KMS-11 (cell line): ENCODE measurements around the gene KCNA3.

ENCODE experiments used
- H2AFZ ChIP-seq: fragments of 200-600 bp; sonication (generic); 2 replicates; pipeline ENCODE4 v1.6.1; 2016; ENCODE audit warnings: antibody characterized with exemption, mixed run types, low read depth
- H3K27ac ChIP-seq: fragments of 200-600 bp; sonication (generic); 2 replicates; pipeline ENCODE4 v1.6.1; 2016; ENCODE audit warnings: mild to moderate bottlenecking, mixed run types
- H3K27me3 ChIP-seq: fragments of 200-600 bp; sonication (generic); 2 replicates; pipeline ENCODE4 v1.6.1; 2017; ENCODE audit warnings: mild to moderate bottlenecking, low read depth, mixed run types, moderate library complexity; ENCODE audit not compliant: insufficient read depth
- H3K36me3 ChIP-seq: fragments of 200-600 bp; sonication (generic); 2 replicates; pipeline ENCODE4 v1.6.1; 2017; ENCODE audit warnings: mild to moderate bottlenecking, mixed run types; ENCODE audit not compliant: insufficient read depth
- H3K4me1 ChIP-seq: fragments of 200-600 bp; sonication (generic); 2 replicates; pipeline ENCODE4 v1.6.1; 2016; ENCODE audit warnings: mild to moderate bottlenecking, low read depth, mixed run types; ENCODE audit not compliant: poor library complexity, severe bottlenecking
- H3K4me2 ChIP-seq: fragments of 200-600 bp; sonication (generic); 2 replicates; pipeline ENCODE4 v1.7.0; 2016; ENCODE audit warnings: mild to moderate bottlenecking, mixed run types
- H3K4me3 ChIP-seq: fragments of 200-600 bp; sonication (generic); IDR thresholded peaks from 2 replicates; pipeline ENCODE4 v1.6.1; 2017; ENCODE audit warnings: low read depth, low read length, mixed read lengths; ENCODE audit not compliant: insufficient read depth
- H3K79me2 ChIP-seq: fragments of 200-600 bp; sonication (generic); 2 replicates; pipeline ENCODE4 v1.6.1; 2016; ENCODE audit warnings: low read depth, mixed run types; ENCODE audit not compliant: insufficient read depth
- H3K9ac ChIP-seq: fragments of 200-600 bp; sonication (generic); 2 replicates; pipeline ENCODE4 v1.6.1; 2016; ENCODE audit warnings: mild to moderate bottlenecking, mixed run types
- H4K20me1 ChIP-seq: fragments of 200-600 bp; sonication (generic); 2 replicates; pipeline ENCODE4 v1.6.1; 2016; ENCODE audit warnings: mild to moderate bottlenecking, mixed run types; ENCODE audit not compliant: insufficient read depth
- TF ChIP-seq, protein P1 (sequence below): fragments of 200-600 bp; sonication (generic); conservative IDR thresholded peaks from 2 replicates; pipeline ENCODE4 v1.6.1; 2017; ENCODE audit warnings: low read depth, mild to moderate bottlenecking, antibody characterized with exemption, low read length, moderate library complexity, mixed read lengths

The KCNA3 gene

DNA sequence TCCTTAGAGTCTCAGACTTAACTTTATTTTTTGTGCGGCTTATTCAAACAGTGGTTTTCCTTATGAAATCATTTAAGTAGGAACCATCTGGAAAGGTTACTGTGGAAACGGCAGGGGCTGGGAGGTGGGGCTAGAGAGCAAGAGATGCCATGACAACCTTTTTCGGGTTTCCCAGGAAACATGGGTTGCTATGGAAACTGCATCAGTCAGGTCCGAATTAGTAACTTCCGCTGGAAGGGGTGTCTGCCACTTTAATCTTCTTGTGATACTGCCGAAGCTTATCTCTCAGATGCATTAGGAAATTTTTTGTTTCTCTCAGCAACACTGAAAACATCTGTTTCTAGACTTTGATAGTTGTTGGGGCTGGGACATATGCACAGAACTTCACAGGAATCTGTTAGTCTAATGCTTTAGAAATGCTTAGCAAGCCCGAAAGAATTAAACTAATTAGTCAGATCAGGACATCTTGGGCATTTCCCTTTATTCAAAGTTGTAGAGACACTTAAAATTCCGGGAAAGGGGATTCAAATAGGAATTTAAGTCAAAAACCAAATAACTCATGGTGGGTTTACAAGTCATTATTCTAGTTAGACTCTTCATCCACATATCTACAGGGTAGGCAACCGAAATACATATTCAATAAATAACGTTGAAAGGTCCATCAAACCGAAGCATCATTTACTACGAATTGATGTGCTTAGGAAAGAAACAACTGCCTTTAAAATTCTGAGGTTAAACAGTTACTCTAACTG lies 2.6 kb downstream of the KCNA3 start:
- Histone ChIP-seq H3K4me3 (no peak overlapping the region), H3K27me3 (peaks cover 4% of the 10 kb centered on the region; the same call in 1 of the 2 replicates), H3K27ac (peak overlapping the region; percentile 52), H3K9ac (no peak overlapping the region; the same call in 1 of the 2 replicates), H2AFZ (no peak overlapping the region), H3K4me1 (peaks cover 47% of the 10 kb centered on the region), H3K79me2 (peaks cover 25% of the 10 kb centered on the region), H3K36me3 (no peaks in the 10 kb centered on the region), H4K20me1 (no peaks in the 10 kb centered on the region), H3K4me2 (peak overlapping the region; percentile 98)
- TF ChIP-seq, protein P1, sequence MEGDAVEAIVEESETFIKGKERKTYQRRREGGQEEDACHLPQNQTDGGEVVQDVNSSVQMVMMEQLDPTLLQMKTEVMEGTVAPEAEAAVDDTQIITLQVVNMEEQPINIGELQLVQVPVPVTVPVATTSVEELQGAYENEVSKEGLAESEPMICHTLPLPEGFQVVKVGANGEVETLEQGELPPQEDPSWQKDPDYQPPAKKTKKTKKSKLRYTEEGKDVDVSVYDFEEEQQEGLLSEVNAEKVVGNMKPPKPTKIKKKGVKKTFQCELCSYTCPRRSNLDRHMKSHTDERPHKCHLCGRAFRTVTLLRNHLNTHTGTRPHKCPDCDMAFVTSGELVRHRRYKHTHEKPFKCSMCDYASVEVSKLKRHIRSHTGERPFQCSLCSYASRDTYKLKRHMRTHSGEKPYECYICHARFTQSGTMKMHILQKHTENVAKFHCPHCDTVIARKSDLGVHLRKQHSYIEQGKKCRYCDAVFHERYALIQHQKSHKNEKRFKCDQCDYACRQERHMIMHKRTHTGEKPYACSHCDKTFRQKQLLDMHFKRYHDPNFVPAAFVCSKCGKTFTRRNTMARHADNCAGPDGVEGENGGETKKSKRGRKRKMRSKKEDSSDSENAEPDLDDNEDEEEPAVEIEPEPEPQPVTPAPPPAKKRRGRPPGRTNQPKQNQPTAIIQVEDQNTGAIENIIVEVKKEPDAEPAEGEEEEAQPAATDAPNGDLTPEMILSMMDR = no peak

GRCh38 chr1:110671361-110671760 lies 3.4 kb downstream of the KCNA3 start:
- Histone ChIP-seq H3K4me2 (peak overlapping the region; percentile 98), H2AFZ (no peak overlapping the region), H3K4me1 (peaks cover 47% of the 10 kb centered on the region), H3K27ac (peak overlapping the region; percentile 43), H3K36me3 (no peaks in the 10 kb centered on the region), H3K27me3 (peaks cover 4% of the 10 kb centered on the region; the same call in 1 of the 2 replicates), H3K79me2 (peaks cover 25% of the 10 kb centered on the region), H4K20me1 (no peaks in the 10 kb centered on the region), H3K9ac (no peak overlapping the region), H3K4me3 (no peak overlapping the region)
- TF ChIP-seq, protein P1 = no peak

GRCh38 chr1:110668549-110668948 lies 6.2 kb downstream of the KCNA3 start:
- H2AFZ ChIP-seq = no peak overlapping the region
- TF ChIP-seq, protein P1 = no peak
- H3K4me1 ChIP-seq = peaks cover 46% of the 10 kb centered on the region
- no peaks in the 10 kb centered on the region for H4K20me1 ChIP-seq
- H3K27ac ChIP-seq = no peak overlapping the region
- no peak overlapping the region for H3K4me2 ChIP-seq
- no peak overlapping the region for H3K4me3 ChIP-seq
- H3K79me2 ChIP-seq = peaks cover 23% of the 10 kb centered on the region
- H3K36me3 ChIP-seq = no peaks in the 10 kb centered on the region
- H3K27me3 ChIP-seq = peaks cover 1% of the 10 kb centered on the region; the same call in 1 of the 2 replicates
- H3K9ac ChIP-seq = no peak overlapping the region

GRCh38 chr1:110667776-110668175 lies 7.0 kb downstream of the KCNA3 start:
- H3K36me3 ChIP-seq = no peaks in the 10 kb centered on the region
- no peaks in the 10 kb centered on the region; the same call in 1 of the 2 replicates for H3K27me3 ChIP-seq
- peaks cover 19% of the 10 kb centered on the region for H3K79me2 ChIP-seq
- H3K27ac ChIP-seq = no peak overlapping the region
- no peak overlapping the region for H3K4me2 ChIP-seq
- no peak overlapping the region for H3K4me3 ChIP-seq
- no peak overlapping the region for H2AFZ ChIP-seq
- TF ChIP-seq, protein P1 = no peak
- peaks cover 42% of the 10 kb centered on the region for H3K4me1 ChIP-seq
- H3K9ac ChIP-seq = no peak overlapping the region
- H4K20me1 ChIP-seq = no peaks in the 10 kb centered on the region
